ENCODE measurements around the gene C1orf56. TPM values are rescaled to one million over a fixed set of nuclear protein-coding genes. Genes with fewer than 3 reads are reported as not detected.

The C1orf56 gene
- total and polyA plus RNA-seq, 8 donors: 3.9 to 11.2 (median 8.8) TPM

GRCh38 chr1:151000408-151000807 is 47.1 kb upstream of the C1orf56 start:
- ATAC-seq (no peak), DNase-seq (no peak)
- intact Hi-C loops (cut with DNase I): no loop called here
- Histone ChIP-seq H3K4me1 (peaks cover 23 to 70% of the 10 kb centered on the region in 2 donors), H3K9me3 (no peaks in the 10 kb centered on the region), H3K4me3 (no peak overlapping the region), H3K36me3 (peaks cover 0 to 35% of the 10 kb centered on the region in 2 donors), H3K27me3 (no peaks in the 10 kb centered on the region), H3K27ac (peak overlapping the region in 1 of 2 donors; percentile 87)
- TF ChIP-seq CTCF (IDR thresholded peaks at IDR 0.05): no peak

- no peak for TF ChIP-seq CTCF (IDR thresholded peaks at IDR 0.05)
- H3K27ac ChIP-seq: peak overlapping the region in 1 of 2 donors; percentile 87
- intact Hi-C loops (cut with DNase I): no loop called here
- H3K9me3 ChIP-seq: no peaks in the 10 kb centered on the region
- DNase-seq: no peak
- H3K36me3 ChIP-seq: peaks cover 0 to 32% of the 10 kb centered on the region in 2 donors
- H3K4me1 ChIP-seq: peaks cover 23 to 69% of the 10 kb centered on the region in 2 donors
- no peaks in the 10 kb centered on the region for H3K27me3 ChIP-seq
- ATAC-seq: no peak
- no peak overlapping the region for H3K4me3 ChIP-seq
Observed at GRCh38 chr1:151001602-151002001, 45.9 kb upstream of the C1orf56 start.

- DNase-seq (no peak), ATAC-seq (no peak)
- no peaks in the 10 kb centered on the region for H3K9me3 ChIP-seq
- intact Hi-C loops (cut with DNase I): no loop called here
- no peak for TF ChIP-seq CTCF (IDR thresholded peaks at IDR 0.05)
- peaks cover 26 to 74% of the 10 kb centered on the region in 2 donors for H3K4me1 ChIP-seq
- peaks cover 0 to 28% of the 10 kb centered on the region in 2 donors for H3K36me3 ChIP-seq
- peak overlapping the region in 1 of 2 donors; percentile 87 for H3K27ac ChIP-seq
- no peak overlapping the region for H3K4me3 ChIP-seq
- H3K27me3 ChIP-seq: no peaks in the 10 kb centered on the region
Observed at GRCh38 chr1:151002051-151002450, 45.5 kb upstream of the C1orf56 start.

- TF ChIP-seq CTCF (IDR thresholded peaks at IDR 0.05): no peak
- Histone ChIP-seq H3K27me3 (no peaks in the 10 kb centered on the region), H3K36me3 (peaks cover 0 to 22% of the 10 kb centered on the region in 2 donors), H3K4me3 (peak overlapping the region in 1 of 2 donors; percentile 20), H3K4me1 (peaks cover 31 to 79% of the 10 kb centered on the region in 2 donors), H3K27ac (peak overlapping the region in 1 of 2 donors; percentile 87), H3K9me3 (no peaks in the 10 kb centered on the region)
- intact Hi-C loops (cut with DNase I): no loop called here
- ATAC-seq (no peak), DNase-seq (no peak)
Observed at GRCh38 chr1:151002611-151003010, 44.9 kb upstream of the C1orf56 start.

GRCh38 chr1:151003180-151003579 is 44.4 kb upstream of the C1orf56 start:
- Histone ChIP-seq H3K27ac (peak overlapping the region; percentile 4 to 87), H3K9me3 (no peaks in the 10 kb centered on the region), H3K4me3 (peak overlapping the region in 1 of 2 donors; percentile 20), H3K36me3 (peaks cover 0 to 16% of the 10 kb centered on the region in 2 donors), H3K4me1 (peaks cover 34 to 85% of the 10 kb centered on the region in 2 donors), H3K27me3 (no peaks in the 10 kb centered on the region)
- intact Hi-C loops (cut with DNase I): no loop called here
- DNase-seq: no peak
- no peak for TF ChIP-seq CTCF (IDR thresholded peaks at IDR 0.05)
- no peak for ATAC-seq

Measured in left lung (tissue), 10 donors.